Mucosa of stomach (tissue), 1 donor: ENCODE results near the gene KIF26A.

Source experiments
- H3K27me3 ChIP-seq: one replicate; pipeline ENCODE4 v1.7.0; 2013; ENCODE audit warnings: mild to moderate bottlenecking, low read length; ENCODE audit not compliant: control insufficient read depth, insufficient read depth
- H3K36me3 ChIP-seq: one replicate; pipeline ENCODE4 v1.7.0; 2013; ENCODE audit warnings: low read length; ENCODE audit not compliant: control insufficient read depth, insufficient read depth
- H3K4me1 ChIP-seq: one replicate; pipeline ENCODE4 v1.7.0; 2013; ENCODE audit warnings: mild to moderate bottlenecking, low read length; ENCODE audit not compliant: control insufficient read depth, insufficient read depth
- H3K4me3 ChIP-seq: one replicate; pipeline ENCODE4 v1.7.0; 2013; ENCODE audit warnings: low read length
- H3K9ac ChIP-seq: one replicate; pipeline ENCODE4 v1.7.0; 2013; ENCODE audit warnings: mild to moderate bottlenecking, low read length, moderate library complexity
- H3K9me3 ChIP-seq: one replicate; pipeline ENCODE4 v1.7.0; 2013; ENCODE audit warnings: mild to moderate bottlenecking, low read length, moderate library complexity; ENCODE audit not compliant: control insufficient read depth
- donor health status: Pancreatic carcinoma.

Gene KIF26A

DNA sequence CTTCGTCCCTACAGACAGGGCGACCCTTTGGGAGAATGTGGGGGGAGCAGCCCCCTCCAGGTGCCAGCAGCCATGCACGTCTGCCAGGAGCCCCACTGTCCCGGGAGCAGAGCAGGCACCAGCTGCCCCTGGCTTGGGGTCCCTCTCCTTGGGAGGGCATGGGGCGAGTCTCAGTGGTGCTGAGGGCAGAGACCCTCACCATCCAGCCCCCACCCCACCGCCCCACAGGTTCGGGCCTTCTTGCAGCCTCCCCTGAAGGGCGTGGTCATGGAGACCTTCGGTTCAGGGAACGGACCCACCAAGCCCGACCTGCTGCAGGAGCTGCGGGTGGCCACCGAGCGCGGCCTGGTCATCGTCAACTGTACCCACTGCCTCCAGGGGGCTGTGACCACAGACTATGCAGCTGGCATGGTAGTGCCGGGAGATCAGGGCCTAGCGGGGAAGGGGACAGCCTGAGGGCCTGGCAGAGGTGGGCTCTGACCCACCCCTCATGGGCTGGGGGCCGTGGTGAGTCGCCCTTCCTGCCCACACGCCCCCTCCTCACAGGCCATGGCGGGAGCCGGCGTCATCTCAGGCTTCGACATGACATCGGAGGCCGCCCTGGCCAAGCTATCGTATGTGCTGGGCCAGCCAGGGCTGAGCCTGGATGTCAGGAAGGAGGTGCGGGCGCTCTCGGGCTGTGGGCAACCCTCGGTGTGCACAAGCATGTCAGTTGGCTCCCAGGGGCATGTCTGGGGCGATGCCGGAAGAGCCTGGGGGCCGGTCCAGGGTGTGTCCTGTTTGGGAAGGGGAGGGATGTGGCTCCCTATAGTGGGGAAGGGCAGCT, 34.1 kb upstream of the KIF26A start:
- Histone ChIP-seq H3K4me1 (peaks cover 94% of the 10 kb centered on the region), H3K4me3 (no peak overlapping the region), H3K27me3 (peaks cover 5% of the 10 kb centered on the region)

DNA sequence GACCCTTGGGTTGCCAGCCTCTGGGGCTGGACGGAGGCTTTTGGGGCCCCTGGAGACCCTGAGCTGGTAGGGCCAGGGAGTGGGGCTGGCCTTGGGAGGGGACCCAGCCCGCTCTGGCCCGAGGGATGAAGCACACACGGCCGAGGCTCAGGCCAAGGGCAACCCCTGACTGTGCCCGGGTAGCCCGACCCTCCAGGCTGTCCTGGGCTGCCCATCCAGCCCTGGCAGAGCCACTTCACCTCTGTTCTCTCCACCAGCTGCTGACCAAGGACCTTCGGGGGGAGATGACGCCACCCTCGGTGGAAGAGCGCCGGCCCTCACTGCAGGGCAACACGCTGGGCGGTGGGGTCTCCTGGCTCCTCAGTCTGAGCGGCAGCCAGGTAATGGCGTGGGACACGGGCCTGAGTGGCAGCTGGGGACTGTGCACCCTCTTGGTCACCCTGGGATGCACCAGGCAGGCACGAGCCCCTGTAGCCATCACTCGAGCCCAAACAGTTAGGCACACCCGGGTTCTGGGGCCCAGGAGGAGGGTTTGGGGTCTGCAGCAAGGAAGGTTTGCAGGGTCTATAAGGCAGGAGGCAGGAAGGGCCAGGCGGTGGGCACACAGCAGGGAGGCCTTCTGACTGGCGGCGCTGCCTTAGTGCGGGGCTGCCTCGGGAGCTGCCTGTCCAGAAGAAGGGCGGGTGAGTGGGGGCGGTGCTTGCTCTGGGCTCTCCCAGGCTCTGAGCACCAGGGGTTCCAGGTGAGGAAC, 33.1 kb upstream of the KIF26A start:
- H3K9ac ChIP-seq = no peak overlapping the region
- no peaks in the 10 kb centered on the region for H3K9me3 ChIP-seq
- no peaks in the 10 kb centered on the region for H3K36me3 ChIP-seq
- peaks cover 5% of the 10 kb centered on the region for H3K27me3 ChIP-seq
- H3K4me3 ChIP-seq = no peak overlapping the region
- peaks cover 93% of the 10 kb centered on the region for H3K4me1 ChIP-seq

More for the DNA sequence above, 34.1 kb upstream of the KIF26A start:
- Histone ChIP-seq H3K36me3 (no peaks in the 10 kb centered on the region), H3K9ac (no peak overlapping the region), H3K9me3 (no peaks in the 10 kb centered on the region)

DNA sequence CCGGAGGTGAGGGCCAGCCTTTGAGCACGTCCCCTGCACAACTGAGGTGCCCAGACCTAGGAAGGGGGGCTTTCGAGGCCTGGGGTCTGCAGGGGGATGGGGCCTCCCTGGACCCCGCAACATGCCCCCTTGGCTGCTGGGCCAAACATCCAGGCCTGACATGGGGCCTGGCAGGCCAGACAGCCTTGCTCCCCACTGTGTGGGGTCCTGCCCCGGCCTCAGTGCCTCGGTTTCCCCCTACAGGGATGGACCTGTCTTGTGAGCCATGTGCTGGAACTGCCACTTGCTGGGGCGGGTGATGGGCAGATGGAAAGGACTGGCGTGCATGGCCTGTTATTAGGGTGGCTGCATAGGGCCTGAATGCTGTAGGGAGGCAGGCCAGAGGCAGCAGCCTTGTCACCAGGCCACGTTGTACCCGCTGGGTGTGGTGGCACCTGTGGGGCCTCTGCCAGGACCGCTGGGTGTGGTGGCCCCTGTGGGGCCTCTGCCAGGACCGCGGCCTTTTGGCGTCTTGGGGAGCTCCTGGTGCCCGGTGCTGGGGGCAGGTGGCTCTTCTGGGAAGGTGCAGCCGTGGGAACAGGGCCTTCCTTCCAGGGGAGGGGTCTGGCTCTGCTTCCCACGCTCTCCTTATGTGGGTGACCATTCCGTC, 32.4 kb upstream of the KIF26A start:
- no peaks in the 10 kb centered on the region for H3K36me3 ChIP-seq
- H3K4me1 ChIP-seq = peaks cover 93% of the 10 kb centered on the region
- H3K27me3 ChIP-seq = peaks cover 5% of the 10 kb centered on the region
- H3K9ac ChIP-seq = no peak overlapping the region
- no peaks in the 10 kb centered on the region for H3K9me3 ChIP-seq
- no peak overlapping the region for H3K4me3 ChIP-seq

DNA sequence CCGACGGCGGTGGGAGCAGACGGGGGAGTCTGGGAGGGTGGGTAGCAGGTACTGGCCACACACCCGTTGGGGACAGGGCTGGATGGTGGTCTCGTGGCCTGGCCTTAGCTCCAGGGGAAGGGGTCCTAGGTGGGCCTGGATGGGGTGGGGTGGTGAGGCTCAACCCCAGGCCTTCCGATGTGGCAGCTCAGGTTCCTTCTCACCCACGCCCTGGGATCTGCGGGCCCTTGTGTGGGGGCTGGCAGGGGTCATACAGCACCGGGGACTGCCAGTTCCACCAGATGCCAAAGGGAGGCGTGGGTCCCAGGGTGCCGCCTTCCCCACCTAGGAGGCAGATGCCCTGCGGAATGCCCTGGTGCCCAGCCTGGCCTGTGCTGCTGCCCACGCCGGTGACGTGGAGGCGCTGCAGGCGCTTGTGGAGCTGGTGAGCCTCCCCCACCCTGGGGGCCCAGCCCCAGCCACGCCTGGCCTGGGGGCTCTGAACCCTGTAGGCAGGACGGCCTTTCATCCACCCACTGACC, 31.9 kb upstream of the KIF26A start:
- Histone ChIP-seq H3K4me1 (peaks cover 93% of the 10 kb centered on the region), H3K4me3 (no peak overlapping the region), H3K9me3 (no peaks in the 10 kb centered on the region), H3K27me3 (peaks cover 8% of the 10 kb centered on the region), H3K9ac (no peak overlapping the region), H3K36me3 (no peaks in the 10 kb centered on the region)

DNA sequence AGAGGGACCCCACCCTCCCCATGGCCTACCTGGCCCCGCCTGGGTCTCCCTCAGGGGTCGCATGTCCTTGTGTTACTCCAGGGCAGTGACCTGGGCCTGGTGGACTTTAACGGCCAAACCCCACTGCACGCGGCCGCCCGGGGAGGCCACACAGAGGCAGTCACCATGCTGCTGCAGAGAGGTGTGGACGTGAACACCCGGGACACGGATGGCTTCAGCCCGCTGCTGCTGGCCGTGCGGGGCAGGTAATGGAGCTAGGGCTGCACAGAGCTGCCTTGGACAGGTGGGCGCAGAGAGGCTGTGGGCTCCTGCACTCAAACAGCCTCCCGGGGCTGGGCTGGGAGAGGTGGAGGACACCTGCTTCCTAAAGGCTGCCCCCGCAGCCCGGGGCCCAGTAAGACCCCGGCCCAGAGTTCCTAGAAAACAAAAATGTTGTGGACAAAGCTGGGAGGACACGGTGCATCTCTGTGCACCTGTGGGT, 31.2 kb upstream of the KIF26A start:
- H3K4me3 ChIP-seq = no peak overlapping the region
- no peak overlapping the region for H3K9ac ChIP-seq
- peaks cover 8% of the 10 kb centered on the region for H3K27me3 ChIP-seq

DNA sequence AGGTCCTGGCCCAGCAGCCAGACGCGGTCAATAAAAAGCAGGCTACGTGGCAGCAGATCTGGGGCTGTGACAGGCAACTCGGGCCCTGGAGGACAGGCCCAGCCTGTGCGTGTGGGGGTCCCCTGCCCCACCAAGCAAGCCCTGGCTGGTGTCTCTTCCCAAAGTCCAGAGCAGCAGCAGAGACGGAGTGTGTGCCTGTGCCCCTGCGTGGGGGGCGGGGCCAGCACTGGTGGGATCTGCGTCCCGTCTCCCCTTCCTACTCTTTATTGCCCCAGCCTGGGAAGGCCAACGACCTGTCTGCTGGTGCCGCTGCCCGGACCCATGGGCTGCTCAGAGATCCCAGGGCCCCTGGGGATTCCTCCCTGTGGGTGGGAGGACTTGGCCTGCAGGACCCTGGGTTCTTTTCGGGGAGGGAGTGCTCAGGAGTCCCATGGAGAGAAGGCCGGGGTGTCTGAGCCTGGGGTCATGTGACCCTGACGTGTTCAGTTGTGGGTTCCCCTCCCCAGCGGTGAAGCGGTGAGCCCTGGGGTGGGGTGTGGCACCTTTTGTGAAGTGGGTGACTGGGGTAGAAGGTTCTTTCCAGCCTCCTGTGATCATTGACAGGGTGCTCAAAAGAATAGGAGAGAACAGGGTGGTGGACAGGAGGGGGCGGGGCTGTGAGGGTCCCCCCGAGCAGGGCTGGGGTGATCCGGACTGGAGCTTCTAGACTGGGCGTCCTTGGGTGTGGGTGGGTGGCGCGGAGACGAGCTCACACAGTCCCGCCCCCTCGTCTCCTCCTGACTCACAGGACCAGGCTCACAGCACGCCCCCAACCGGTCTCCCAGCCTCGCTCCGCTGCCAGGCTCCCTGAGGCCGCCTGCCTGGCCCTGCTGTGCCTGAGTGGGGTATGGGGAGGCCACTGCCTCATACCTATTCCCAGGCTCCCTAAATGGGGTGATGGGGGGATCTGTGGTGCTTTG, 30.5 kb upstream of the KIF26A start:
- Histone ChIP-seq H3K9me3 (no peaks in the 10 kb centered on the region), H3K4me3 (no peak overlapping the region), H3K4me1 (peaks cover 93% of the 10 kb centered on the region), H3K36me3 (no peaks in the 10 kb centered on the region), H3K27me3 (peaks cover 8% of the 10 kb centered on the region), H3K9ac (no peak overlapping the region)

More for the DNA sequence above, 31.2 kb upstream of the KIF26A start:
- Histone ChIP-seq H3K36me3 (no peaks in the 10 kb centered on the region), H3K9me3 (no peaks in the 10 kb centered on the region), H3K4me1 (peaks cover 93% of the 10 kb centered on the region)

DNA sequence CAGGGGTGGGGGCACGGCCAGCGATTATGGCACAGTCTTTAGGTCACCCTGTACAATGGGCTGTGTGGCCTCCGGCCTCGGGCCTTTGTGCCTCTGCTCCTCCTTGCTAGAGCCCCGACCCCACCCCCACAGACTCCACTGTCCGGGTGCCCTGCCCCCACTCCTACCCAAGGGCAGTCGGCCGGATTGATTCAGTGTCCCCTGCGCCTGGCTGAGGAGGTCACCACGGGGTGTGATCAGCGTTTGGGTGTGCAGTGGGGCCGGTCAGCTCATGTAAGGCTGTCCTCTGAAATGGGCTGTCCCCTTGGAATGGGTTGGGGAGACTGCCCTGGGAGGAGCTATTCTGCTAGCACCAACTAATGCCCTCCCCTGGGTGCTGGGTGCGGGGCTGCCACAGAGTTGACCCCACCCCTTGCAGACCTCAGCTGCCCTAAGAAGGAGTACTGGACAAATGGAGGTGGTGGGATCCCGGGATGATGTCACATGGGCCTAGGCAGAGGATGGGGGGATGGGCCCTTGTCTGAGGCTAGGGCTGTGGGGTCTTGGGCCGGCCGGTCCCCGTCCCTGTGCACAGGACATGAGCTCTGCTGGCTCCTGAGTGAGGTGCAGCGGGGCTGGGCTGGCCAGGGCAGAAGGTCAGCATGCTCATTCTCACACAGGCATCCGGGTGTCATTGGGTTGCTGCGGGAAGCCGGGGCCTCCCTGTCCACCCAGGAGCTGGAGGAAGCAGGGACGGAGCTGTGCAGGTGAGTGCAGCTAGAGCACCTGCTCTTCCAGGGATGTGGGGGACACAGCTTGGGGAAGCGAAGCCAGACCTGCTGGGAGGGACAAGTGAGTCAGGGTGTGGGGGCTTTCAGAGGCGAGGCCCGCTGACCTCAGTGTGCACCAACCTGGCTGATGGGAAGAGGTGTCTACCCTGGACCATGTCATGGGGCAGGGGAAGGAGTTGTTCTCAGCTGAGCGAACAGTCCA, 29.5 kb upstream of the KIF26A start:
- Histone ChIP-seq H3K27me3 (peaks cover 8% of the 10 kb centered on the region), H3K9me3 (no peaks in the 10 kb centered on the region), H3K4me3 (no peak overlapping the region), H3K36me3 (no peaks in the 10 kb centered on the region), H3K4me1 (peaks cover 97% of the 10 kb centered on the region), H3K9ac (no peak overlapping the region)

DNA sequence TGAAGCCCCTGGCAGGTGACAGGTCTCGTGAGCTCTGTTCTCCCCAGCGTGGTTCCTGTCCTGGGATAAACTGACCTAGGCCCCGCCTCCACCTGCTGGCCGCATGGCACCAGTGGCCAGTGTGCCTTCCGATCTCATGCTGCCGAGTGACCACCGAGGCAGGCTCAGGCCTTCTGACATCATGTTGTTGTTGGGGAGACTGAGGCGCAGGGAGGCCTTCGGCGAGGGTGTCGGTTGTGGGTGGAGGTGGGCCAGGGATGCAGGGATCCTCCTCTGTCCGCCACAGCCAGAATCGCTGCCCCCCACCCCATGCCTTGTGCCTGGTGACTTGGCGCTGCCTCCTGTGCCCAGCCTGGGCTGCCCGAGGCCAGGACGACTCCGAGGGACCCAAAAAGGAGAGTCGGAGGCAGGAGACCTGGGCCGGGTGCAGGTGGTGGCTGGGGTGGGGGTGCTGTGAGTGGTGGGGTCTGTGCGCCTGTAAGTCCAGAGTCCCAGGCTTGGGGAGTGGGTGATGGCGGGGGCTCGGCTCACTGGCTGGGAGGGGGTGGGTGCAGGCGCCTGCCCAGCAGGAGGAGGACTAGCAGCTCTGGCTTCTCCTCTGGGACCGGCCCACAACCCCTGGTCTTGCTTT, 28.5 kb upstream of the KIF26A start:
- peaks cover 87% of the 10 kb centered on the region for H3K4me1 ChIP-seq
- peaks cover 13% of the 10 kb centered on the region for H3K27me3 ChIP-seq
- no peak overlapping the region for H3K9ac ChIP-seq
- no peak overlapping the region for H3K4me3 ChIP-seq
- no peaks in the 10 kb centered on the region for H3K36me3 ChIP-seq
- H3K9me3 ChIP-seq = no peaks in the 10 kb centered on the region

DNA sequence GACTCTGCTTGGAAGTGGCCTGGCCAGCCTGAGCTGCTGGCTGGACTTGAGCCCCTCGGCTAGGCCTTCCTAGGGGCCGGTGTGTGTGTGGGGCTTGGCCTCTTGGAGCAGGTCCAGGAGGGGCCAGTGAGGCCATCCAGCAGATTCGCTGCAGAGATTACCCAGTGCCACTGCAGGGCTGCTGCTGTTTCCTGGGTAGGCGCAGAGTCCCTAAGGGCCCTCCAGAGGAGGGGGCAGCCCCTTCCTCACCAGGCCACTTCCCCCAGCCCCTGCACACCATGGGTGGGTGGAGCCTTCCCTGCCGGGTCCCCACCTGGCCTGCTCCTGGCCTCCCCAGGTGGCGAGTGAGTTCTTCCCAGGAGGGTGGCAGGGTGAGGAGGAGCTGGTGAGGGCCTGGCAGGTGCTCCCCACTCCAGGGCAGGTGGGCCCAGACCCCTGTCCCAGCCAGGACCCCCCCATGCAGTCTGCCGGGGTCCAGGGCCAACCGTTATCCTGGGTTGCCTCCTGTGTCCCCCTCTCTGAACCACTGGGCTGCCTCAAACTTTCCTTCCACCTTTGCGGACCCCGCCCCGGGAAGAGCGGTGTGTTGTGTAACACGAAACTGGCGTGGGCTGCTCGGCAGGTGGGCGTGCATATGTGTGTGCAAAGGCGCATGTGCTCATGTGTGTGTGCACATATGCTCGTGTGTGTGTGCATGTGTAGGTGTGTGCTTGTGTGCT, 27.7 kb upstream of the KIF26A start:
- peaks cover 83% of the 10 kb centered on the region for H3K4me1 ChIP-seq
- H3K27me3 ChIP-seq = peaks cover 13% of the 10 kb centered on the region

More for the DNA sequence above, 27.7 kb upstream of the KIF26A start:
- no peaks in the 10 kb centered on the region for H3K36me3 ChIP-seq
- no peak overlapping the region for H3K9ac ChIP-seq
- H3K9me3 ChIP-seq = no peaks in the 10 kb centered on the region
- H3K4me3 ChIP-seq = no peak overlapping the region
